ENCODE results near the gene SSBP3.

DNA sequence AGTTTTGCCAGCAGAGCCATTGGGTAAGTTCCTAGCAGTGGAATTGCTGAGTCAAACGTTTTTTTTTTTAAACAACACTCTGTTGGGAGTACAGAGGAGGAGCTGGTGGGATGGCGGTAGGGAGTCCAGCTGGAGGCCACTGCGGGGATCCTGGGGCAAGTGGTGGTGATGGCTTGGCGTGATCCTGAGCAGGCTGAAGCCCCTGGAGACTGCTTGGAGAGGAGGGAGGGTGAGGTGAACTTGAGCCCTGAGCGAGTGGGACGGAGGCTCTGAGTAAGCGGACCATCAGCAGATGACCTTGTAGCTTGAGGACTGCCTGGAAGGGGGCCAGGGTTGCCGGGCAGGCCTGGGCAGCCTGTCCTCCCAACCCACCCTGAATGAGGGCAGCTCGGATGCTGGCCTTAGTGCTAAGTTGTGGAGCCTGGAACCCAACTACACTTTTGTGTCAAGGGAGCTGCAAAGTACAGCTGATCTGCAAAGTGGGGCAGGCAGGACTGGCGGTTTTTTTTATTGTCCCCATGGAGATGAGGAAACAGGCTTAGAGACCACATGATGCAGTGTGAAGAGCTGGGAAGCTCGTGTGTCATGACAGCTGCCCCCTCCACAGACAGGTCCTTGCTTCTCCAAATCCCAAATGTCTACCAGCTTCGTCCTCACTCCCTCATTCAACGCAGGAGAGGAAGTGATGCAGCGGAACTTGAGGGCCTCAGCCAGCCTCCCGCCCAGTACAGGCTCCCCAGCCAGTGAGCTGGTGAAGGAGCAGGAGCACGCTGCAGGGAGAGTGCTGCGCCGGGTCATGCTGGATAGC, 186.0 kb downstream of the SSBP3 start:
- TF ChIP-seq TAF1 (IDR thresholded peaks at IDR 0.05; ENCODE audit: borderline replicate concordance, insufficient read depth, low read length) (no peak), POLR2AphosphoS5 (IDR thresholded peaks at IDR 0.05; ENCODE audit: low read depth, low read length) (no peak), REST (IDR thresholded peaks at IDR 0.05; ENCODE audit: insufficient read depth in 1 of 2, low read depth in 2 of 2, low read length in 2 of 2) (no peak)

Measured in PFSK-1 (cell line).